IPS-20b (cell line): Measurements from ENCODE around the gene SLITRK2.

Experiments
- H3K27ac ChIP-seq: one replicate; pipeline ENCODE4 v1.5.1; 2013; ENCODE audit warnings: low read length
- H3K27me3 ChIP-seq: 2 replicates; pipeline ENCODE4 v1.6.1; 2013; ENCODE audit warnings: mild to moderate bottlenecking, low read length, inconsistent platforms; ENCODE audit not compliant: insufficient read depth
- H3K36me3 ChIP-seq: 2 replicates; pipeline ENCODE4 v1.6.1; 2013; ENCODE audit warnings: low read depth, mild to moderate bottlenecking, inconsistent platforms, low read length, moderate library complexity; ENCODE audit not compliant: insufficient read depth
- H3K4me1 ChIP-seq: 2 replicates; pipeline ENCODE4 v1.6.1; 2013; ENCODE audit warnings: mild to moderate bottlenecking, control low read depth, inconsistent platforms, low read length, moderate library complexity; ENCODE audit not compliant: insufficient read depth
- H3K4me3 ChIP-seq: 2 replicates; pipeline ENCODE4 v1.5.1; 2013; ENCODE audit warnings: mild to moderate bottlenecking, low read length, inconsistent platforms
- H3K9ac ChIP-seq: 2 replicates; pipeline ENCODE4 v1.6.1; 2013; ENCODE audit warnings: low read depth, mild to moderate bottlenecking, inconsistent platforms, low read length, moderate library complexity
- H3K9me3 ChIP-seq: 2 replicates; pipeline ENCODE4 v1.6.1; 2013; ENCODE audit warnings: mild to moderate bottlenecking, low read depth, low read length, inconsistent platforms; ENCODE audit not compliant: insufficient read depth

SLITRK2 gene

GRCh38 chrX:145821898-145822571 is 4.4 kb downstream of the SLITRK2 start:
- H3K9me3 ChIP-seq: no peaks in the 10 kb centered on the region
- no peaks in the 10 kb centered on the region for H3K36me3 ChIP-seq
- 0 out of 2 replicates have a peak, but pooled peaks cover 4% of the 10 kb centered on the region for H3K4me1 ChIP-seq
- peak overlapping the region; percentile 66 for H3K4me3 ChIP-seq
- peaks cover 78% of the 10 kb centered on the region for H3K27me3 ChIP-seq
- no peak overlapping the region for H3K27ac ChIP-seq
- no peak overlapping the region for H3K9ac ChIP-seq

- H3K27ac ChIP-seq: no peak overlapping the region
- H3K9ac ChIP-seq: no peak overlapping the region
- no peaks in the 10 kb centered on the region for H3K9me3 ChIP-seq
- H3K27me3 ChIP-seq: peaks cover 68% of the 10 kb centered on the region
- H3K36me3 ChIP-seq: no peaks in the 10 kb centered on the region
- H3K4me1 ChIP-seq: 0 out of 2 replicates have a peak, but pooled peaks cover 4% of the 10 kb centered on the region
- no peak overlapping the region for H3K4me3 ChIP-seq
Measured at GRCh38 chrX:145823132-145823531, 5.5 kb downstream of the SLITRK2 start.

- Histone ChIP-seq H3K36me3 (no peaks in the 10 kb centered on the region), H3K4me1 (0 out of 2 replicates have a peak, but pooled peaks cover 4% of the 10 kb centered on the region), H3K9ac (no peak overlapping the region), H3K27me3 (peaks cover 40% of the 10 kb centered on the region), H3K4me3 (no peak overlapping the region), H3K9me3 (no peaks in the 10 kb centered on the region), H3K27ac (no peak overlapping the region)
Measured at GRCh38 chrX:145825896-145826295, 8.3 kb downstream of the SLITRK2 start.

- Histone ChIP-seq H3K4me3 (no peak overlapping the region), H3K36me3 (no peaks in the 10 kb centered on the region), H3K27me3 (peaks cover 34% of the 10 kb centered on the region)
Measured at GRCh38 chrX:145826466-145826865, 8.8 kb downstream of the SLITRK2 start.

GRCh38 chrX:145832796-145833195 is 15.2 kb downstream of the SLITRK2 start:
- Histone ChIP-seq H3K9ac (no peak overlapping the region), H3K9me3 (no peaks in the 10 kb centered on the region), H3K4me3 (no peak overlapping the region), H3K4me1 (no peaks in the 10 kb centered on the region), H3K27ac (no peak overlapping the region), H3K36me3 (no peaks in the 10 kb centered on the region), H3K27me3 (no peaks in the 10 kb centered on the region)

More at GRCh38 chrX:145826466-145826865, 8.8 kb downstream of the SLITRK2 start:
- no peak overlapping the region for H3K27ac ChIP-seq
- H3K9ac ChIP-seq: no peak overlapping the region
- H3K4me1 ChIP-seq: 0 out of 2 replicates have a peak, but pooled peaks cover 4% of the 10 kb centered on the region
- no peaks in the 10 kb centered on the region for H3K9me3 ChIP-seq

GRCh38 chrX:145840531-145840930 is 22.9 kb downstream of the SLITRK2 start:
- Histone ChIP-seq H3K9ac (no peak overlapping the region), H3K27ac (no peak overlapping the region), H3K36me3 (no peaks in the 10 kb centered on the region), H3K9me3 (no peaks in the 10 kb centered on the region), H3K4me3 (no peak overlapping the region), H3K27me3 (no peaks in the 10 kb centered on the region), H3K4me1 (peaks cover 9% of the 10 kb centered on the region; the same call in 1 of the 2 replicates)

GRCh38 chrX:145843146-145843904 is 25.7 kb downstream of the SLITRK2 start:
- H3K27me3 ChIP-seq: no peaks in the 10 kb centered on the region
- H3K4me1 ChIP-seq: peaks cover 11% of the 10 kb centered on the region; the same call in 1 of the 2 replicates
- H3K4me3 ChIP-seq: no peak overlapping the region
- H3K27ac ChIP-seq: no peak overlapping the region
- no peaks in the 10 kb centered on the region for H3K36me3 ChIP-seq
- H3K9ac ChIP-seq: no peak overlapping the region
- H3K9me3 ChIP-seq: no peaks in the 10 kb centered on the region

GRCh38 chrX:145844886-145845285 is 27.3 kb downstream of the SLITRK2 start:
- H3K9ac ChIP-seq: no peak overlapping the region
- H3K4me1 ChIP-seq: peaks cover 11% of the 10 kb centered on the region; the same call in 1 of the 2 replicates
- H3K27ac ChIP-seq: no peak overlapping the region
- no peaks in the 10 kb centered on the region for H3K36me3 ChIP-seq
- H3K27me3 ChIP-seq: no peaks in the 10 kb centered on the region
- H3K4me3 ChIP-seq: no peak overlapping the region
- H3K9me3 ChIP-seq: no peaks in the 10 kb centered on the region

- Histone ChIP-seq H3K9ac (no peak overlapping the region), H3K27ac (no peak overlapping the region), H3K27me3 (no peaks in the 10 kb centered on the region), H3K4me1 (peaks cover 4% of the 10 kb centered on the region; the same call in 1 of the 2 replicates), H3K9me3 (no peaks in the 10 kb centered on the region), H3K4me3 (no peak overlapping the region), H3K36me3 (no peaks in the 10 kb centered on the region)
Measured at GRCh38 chrX:145848448-145848847, 30.8 kb downstream of the SLITRK2 start.

GRCh38 chrX:145848857-145849256 is 31.2 kb downstream of the SLITRK2 start:
- Histone ChIP-seq H3K4me3 (no peak overlapping the region), H3K36me3 (no peaks in the 10 kb centered on the region), H3K9ac (no peak overlapping the region), H3K9me3 (no peaks in the 10 kb centered on the region), H3K27me3 (no peaks in the 10 kb centered on the region), H3K4me1 (0 out of 2 replicates have a peak, but pooled peaks cover 2% of the 10 kb centered on the region), H3K27ac (no peak overlapping the region)

GRCh38 chrX:145853181-145853580 is 35.6 kb downstream of the SLITRK2 start:
- Histone ChIP-seq H3K9ac (no peak overlapping the region), H3K36me3 (no peaks in the 10 kb centered on the region), H3K9me3 (no peaks in the 10 kb centered on the region), H3K27ac (no peak overlapping the region), H3K27me3 (no peaks in the 10 kb centered on the region), H3K4me1 (no peaks in the 10 kb centered on the region), H3K4me3 (no peak overlapping the region)

- Histone ChIP-seq H3K9me3 (no peaks in the 10 kb centered on the region), H3K9ac (no peak overlapping the region), H3K36me3 (no peaks in the 10 kb centered on the region), H3K4me1 (no peaks in the 10 kb centered on the region; the same call in 1 of the 2 replicates), H3K4me3 (no peak overlapping the region), H3K27ac (no peak overlapping the region), H3K27me3 (no peaks in the 10 kb centered on the region)
Measured at GRCh38 chrX:145856181-145856580, 38.6 kb downstream of the SLITRK2 start.
